T-cell (primary cell): Measurements from ENCODE around the gene DPPA3. TPM values are rescaled to one million over a fixed set of nuclear protein-coding genes. Genes with fewer than 3 reads are reported as not detected.
"Not testable (repeated sequence)": the region's sequence is repeated elsewhere in the genome, so short reads cannot be mapped to it uniquely, and the experiment has no call there.

Experiments
- ATAC-seq, 4 experiments: fragments of 200-7000 bp in 3 of 4; fragments of 150-1000 bp in 1 of 4; cut with Tn5 transposase; replicated peaks in 1 of 4; 1 replicate in 3 of 4; 2 replicates in 1 of 4; pipeline ENCODE4 v1.10.0; 2021; ENCODE audit warnings: moderate library complexity in 3 of 4, mild to moderate bottlenecking in 2 of 4, moderate number of reproducible peaks in 1 of 4
- CTCF ChIA-PET, 2 donors: fragments of 300-600 bp; sonication (Branson Sonifier 250); formaldehyde crosslinking; loops; one replicate each; lab custom pipeline; 2022; ENCODE audit warnings: antibody characterized with exemption in 2 of 2; lab: Charles Lee
- POLR2A ChIA-PET, 2 donors: fragments of 300-600 bp; sonication (Branson Sonifier 250); formaldehyde crosslinking; loops; one replicate each; lab custom pipeline; 2022; ENCODE audit warnings: antibody characterized with exemption in 2 of 2; lab: Charles Lee
- DNase-seq, 35 experiments: peaks; one replicate each; pipeline versions ENCODE4 v3.0.0 to v3.0.0-alpha.2; 2013 to 2023
- H3K27ac ChIP-seq: one replicate; pipeline ENCODE4 v1.5.1; 2013; ENCODE audit warnings: low read length
- H3K27me3 ChIP-seq, 2 experiments: replicated peaks in 1 of 2; 1 replicate in 1 of 2; 2 replicates in 1 of 2; pipeline versions ENCODE4 v1.6.1 to v1.7.0; 2013; ENCODE audit warnings: low read length in 1 of 2, mixed read lengths in 1 of 2; ENCODE audit not compliant: control insufficient read depth in 2 of 2, insufficient read depth in 2 of 2; ENCODE audit errors: extremely low read depth in 1 of 2
- H3K36me3 ChIP-seq, 2 donors: 1 replicate in 1 of 2; 2 replicates in 1 of 2; pipeline versions ENCODE4 v1.6.1 to v1.7.0; 2013; ENCODE audit warnings: low read length in 1 of 2; ENCODE audit not compliant: control insufficient read depth in 2 of 2, insufficient read depth in 1 of 2; ENCODE audit errors: extremely low read depth in 1 of 2
- H3K4me1 ChIP-seq, 2 experiments: 1 replicate in 1 of 2; 2 replicates in 1 of 2; pipeline versions ENCODE4 v1.6.1 to v1.7.0; 2013; ENCODE audit warnings: low read length in 2 of 2, mixed read lengths in 1 of 2; ENCODE audit not compliant: insufficient read depth in 2 of 2, control insufficient read depth in 1 of 2; ENCODE audit errors: extremely low read depth in 1 of 2
- H3K4me3 ChIP-seq, 2 donors: 1 replicate in 1 of 2; 2 replicates in 1 of 2; pipeline versions ENCODE4 v1.5.1 to v1.7.0; 2013; ENCODE audit warnings: mild to moderate bottlenecking in 2 of 2, low read length in 1 of 2, moderate library complexity in 1 of 2; ENCODE audit not compliant: control insufficient read depth in 1 of 2; ENCODE audit errors: extremely low read depth in 1 of 2
- H3K9me3 ChIP-seq: 2 replicates; pipeline ENCODE4 v1.7.0; 2013
- H3K27ac Mint-ChIP-seq, 2 donors: one replicate each; pipeline ENCODE4 v1.8.0; 2020 to 2021; ENCODE audit warnings: mild to moderate bottlenecking in 2 of 2, mixed read lengths in 2 of 2
- H3K27me3 Mint-ChIP-seq, 2 donors: one replicate each; pipeline ENCODE4 v1.8.0; 2021 to 2022; ENCODE audit warnings: mixed read lengths in 2 of 2
- H3K36me3 Mint-ChIP-seq: one replicate; pipeline ENCODE4 v1.8.0; 2021; ENCODE audit warnings: mixed read lengths
- H3K4me1 Mint-ChIP-seq, 3 donors: one replicate each; pipeline ENCODE4 v1.8.0; 2020 to 2022; ENCODE audit warnings: mixed read lengths in 3 of 3, mild to moderate bottlenecking in 1 of 3
- H3K4me3 Mint-ChIP-seq, 3 donors: one replicate each; pipeline ENCODE4 v1.8.0; 2020 to 2022; ENCODE audit warnings: mild to moderate bottlenecking in 3 of 3, mixed read lengths in 3 of 3, moderate library complexity in 3 of 3
- H3K9me3 Mint-ChIP-seq, 3 donors: one replicate each; pipeline ENCODE4 v1.8.0; 2020 to 2022; ENCODE audit warnings: mixed read lengths in 3 of 3
- WGBS: methylation state at CpG from one replicate; pipeline ENCODE4 v1.1.5; 2013; ENCODE audit warnings: missing lambda C conversion rate; ENCODE audit not compliant: insufficient coverage; 5-methylcytosine and 5-hydroxymethylcytosine counted together
- total RNA-seq, 35 experiments: library from RNA in 6 of 35; stranded (reverse) in 6 of 35; fragments of 120-200 nt in 1 of 35; gene quantifications; one replicate each; pipeline versions ENCODE4 v1.2.1 to v1.2.4 and lab custom pipeline; 2013 to 2026

DPPA3 gene
- total RNA-seq, 5 donors from 2014 or later (not counting 1 experiment from before 2014, with no cell fraction given) = not detected

DNA sequence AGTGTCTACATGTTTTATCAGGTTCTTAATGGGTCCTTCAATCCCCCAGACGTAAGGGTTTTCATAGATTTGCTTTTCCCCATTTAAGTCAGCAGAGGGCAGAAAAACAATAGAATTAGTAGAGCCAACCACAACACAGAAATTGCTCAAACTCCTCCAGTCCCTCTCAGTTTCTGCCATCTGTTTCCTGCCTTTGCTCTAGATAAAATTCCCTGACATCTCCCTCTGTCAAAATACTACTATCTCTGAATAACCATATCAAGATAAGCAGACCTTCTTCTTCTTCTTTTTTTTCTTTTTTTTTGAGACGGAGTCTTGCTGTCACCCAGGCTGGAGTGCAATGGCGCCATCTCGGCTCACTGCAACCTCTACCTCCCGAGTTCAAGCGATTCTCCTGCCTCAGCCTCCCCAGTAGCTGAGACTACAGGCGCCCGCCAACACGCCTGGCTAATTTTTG is 33.8 kb upstream of the DPPA3 start:
- H3K9me3 ChIP-seq, H3K9me3 Mint-ChIP-seq, H3K4me1 ChIP-seq, H3K27ac ChIP-seq, H3K27me3 Mint-ChIP-seq, H3K36me3 Mint-ChIP-seq, H3K4me3 ChIP-seq, POLR2A ChIA-PET, H3K4me1 Mint-ChIP-seq, H3K36me3 ChIP-seq: not testable (repeated sequence)
- peaks cover 0 to 16% of the 10 kb centered on the region in 2 experiments for H3K27me3 ChIP-seq
- H3K4me3 Mint-ChIP-seq = peak overlapping the region; percentile 44 to 48 (median 45)
- ATAC-seq = peak in 2 of 4 experiments; percentile 35 to 53
- 0% methylated on average over 1 of the region's 9 CpGs for WGBS
- CTCF ChIA-PET = interaction anchor here in 1 of 2 donors (0.6 kb wide), 1 partner anchor 1021 kb away, joined by 3 read pairs; no protein-coding TSS in a partner anchor
- peak in 2 of 35 experiments; percentile 3 to 42 for DNase-seq
- peak overlapping the region in 1 of 2 donors; percentile 52 for H3K27ac Mint-ChIP-seq

GRCh38 chr12:7678744-7679143 is 32.5 kb upstream of the DPPA3 start:
- no peaks in the 10 kb centered on the region for H3K9me3 Mint-ChIP-seq
- no peak overlapping the region for H3K27ac Mint-ChIP-seq
- no peak for DNase-seq
- H3K4me3 Mint-ChIP-seq = no peak overlapping the region
- H3K4me1 Mint-ChIP-seq = peaks cover 6 to 8% (median 8%) of the 10 kb centered on the region in 3 donors
- no peak for ATAC-seq
- no peaks in the 10 kb centered on the region for H3K36me3 Mint-ChIP-seq
- H3K27ac ChIP-seq = no peak overlapping the region
- no peaks in the 10 kb centered on the region for H3K4me1 ChIP-seq
- peaks cover 0 to 14% of the 10 kb centered on the region in 2 experiments for H3K27me3 ChIP-seq
- ChIA-PET POLR2A (no interaction called here), CTCF (interaction anchor here in 1 of 2 donors (1.7 kb wide), 1 partner anchor 127 kb away, joined by 5 read pairs; no protein-coding TSS in a partner anchor)
- H3K4me3 ChIP-seq = no peak overlapping the region
- 94% methylated on average over 4 of the region's 8 CpGs for WGBS
- H3K36me3 ChIP-seq = no peaks in the 10 kb centered on the region
- H3K27me3 Mint-ChIP-seq = peaks cover 0 to 7% of the 10 kb centered on the region in 2 donors
- no peaks in the 10 kb centered on the region for H3K9me3 ChIP-seq

- Histone ChIP-seq H3K36me3 (no peaks in the 10 kb centered on the region), H3K4me1 (no peaks in the 10 kb centered on the region), H3K27me3 (peaks cover 0 to 11% of the 10 kb centered on the region in 2 experiments), H3K27ac (no peak overlapping the region), H3K4me3 (no peak overlapping the region), H3K9me3 (no peaks in the 10 kb centered on the region)
- no peak overlapping the region for H3K27ac Mint-ChIP-seq
- ATAC-seq (no peak), DNase-seq (no peak)
- ChIA-PET POLR2A (no interaction called here), CTCF (interaction anchor here (0.7 to 1.7 kb wide), 2 partner anchors 122 to 126 kb away, joined by 3 to 5 read pairs; no protein-coding TSS in a partner anchor)
- peaks cover 0 to 8% of the 10 kb centered on the region in 2 donors for H3K27me3 Mint-ChIP-seq
- peaks cover 6 to 8% (median 8%) of the 10 kb centered on the region in 3 donors for H3K4me1 Mint-ChIP-seq
- H3K4me3 Mint-ChIP-seq = no peak overlapping the region
- H3K36me3 Mint-ChIP-seq = no peaks in the 10 kb centered on the region
- no peaks in the 10 kb centered on the region for H3K9me3 Mint-ChIP-seq
- WGBS = 52% methylated on average over 5 of the region's 9 CpGs
Observed at GRCh38 chr12:7679251-7680045, 31.8 kb upstream of the DPPA3 start.

- ChIA-PET POLR2A (no interaction called here), CTCF (interaction anchor here (0.6 to 0.8 kb wide), 2 partner anchors 858 to 1513 kb away, joined by 3 to 4 read pairs; no protein-coding TSS in a partner anchor)
- Mint-ChIP-seq H3K27ac (no peak overlapping the region), H3K9me3 (no peaks in the 10 kb centered on the region), H3K4me3 (no peak overlapping the region), H3K36me3 (no peaks in the 10 kb centered on the region), H3K4me1 (peaks cover 6 to 8% (median 8%) of the 10 kb centered on the region in 3 donors), H3K27me3 (peaks cover 0 to 2% of the 10 kb centered on the region in 2 donors)
- 67% methylated on average over 1 of the region's 2 CpGs for WGBS
- Histone ChIP-seq H3K4me1 (no peaks in the 10 kb centered on the region), H3K4me3 (no peak overlapping the region), H3K9me3 (no peaks in the 10 kb centered on the region), H3K27ac (no peak overlapping the region), H3K36me3 (no peaks in the 10 kb centered on the region), H3K27me3 (peaks cover 0 to 7% of the 10 kb centered on the region in 2 experiments)
- DNase-seq (no peak), ATAC-seq (no peak)
Observed at GRCh38 chr12:7681535-7681934, 29.7 kb upstream of the DPPA3 start.

DNA sequence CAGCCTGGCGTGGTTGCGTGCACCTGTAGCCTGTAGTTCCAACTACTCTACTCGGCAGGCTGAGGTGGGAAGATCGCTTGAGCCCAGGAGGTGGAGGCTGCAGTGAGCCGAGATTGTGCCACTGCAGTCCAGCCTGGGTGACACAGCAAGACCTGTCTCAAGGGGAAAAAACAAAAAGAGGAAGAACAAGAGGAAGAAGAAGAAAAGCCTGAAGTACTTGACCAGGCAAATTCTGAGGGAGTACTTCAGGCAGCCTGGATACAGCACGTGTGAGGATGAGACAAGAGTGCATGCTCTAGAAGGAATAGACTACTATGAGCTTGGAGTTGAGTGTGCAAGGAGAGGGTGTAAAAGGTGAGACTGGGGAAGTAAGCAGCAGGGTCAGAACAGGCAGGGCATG is 17.4 kb upstream of the DPPA3 start:
- no peak for ATAC-seq
- 57% methylated on average over 6 of the region's 6 CpGs for WGBS
- H3K4me3 Mint-ChIP-seq = no peak overlapping the region

GRCh38 chr12:7694556-7695236 is 16.5 kb upstream of the DPPA3 start:
- ATAC-seq (no peak), DNase-seq (no peak)
- H3K9me3 Mint-ChIP-seq = no peaks in the 10 kb centered on the region
- ChIA-PET POLR2A (no interaction called here), CTCF (no interaction called here)
- H3K27me3 Mint-ChIP-seq = peaks cover 7 to 12% of the 10 kb centered on the region in 2 donors
- H3K4me3 Mint-ChIP-seq = no peak overlapping the region
- H3K27ac ChIP-seq = no peak overlapping the region
- peaks cover 9 to 11% (median 10%) of the 10 kb centered on the region in 3 donors for H3K4me1 Mint-ChIP-seq
- WGBS = 100% methylated on average over 1 of the region's 3 CpGs
- no peaks in the 10 kb centered on the region for H3K9me3 ChIP-seq
- H3K27me3 ChIP-seq = no peaks in the 10 kb centered on the region
- no peak overlapping the region for H3K4me3 ChIP-seq
- no peaks in the 10 kb centered on the region for H3K36me3 Mint-ChIP-seq
- no peak overlapping the region for H3K27ac Mint-ChIP-seq
- no peaks in the 10 kb centered on the region for H3K36me3 ChIP-seq
- H3K4me1 ChIP-seq = no peaks in the 10 kb centered on the region

More for the DNA sequence above, 17.4 kb upstream of the DPPA3 start:
- Mint-ChIP-seq H3K27ac (no peak overlapping the region), H3K36me3 (no peaks in the 10 kb centered on the region), H3K4me1 (peaks cover 9 to 11% (median 10%) of the 10 kb centered on the region in 3 donors), H3K9me3 (no peaks in the 10 kb centered on the region), H3K27me3 (peaks cover 7 to 12% of the 10 kb centered on the region in 2 donors)
- ChIA-PET CTCF (no interaction called here), POLR2A (no interaction called here)
- no peaks in the 10 kb centered on the region for H3K9me3 ChIP-seq
- H3K27ac ChIP-seq = no peak overlapping the region
- H3K27me3 ChIP-seq = peaks cover 0 to 3% of the 10 kb centered on the region in 2 experiments
- H3K4me1 ChIP-seq = no peaks in the 10 kb centered on the region
- H3K4me3 ChIP-seq = no peak overlapping the region
- no peaks in the 10 kb centered on the region for H3K36me3 ChIP-seq
- DNase-seq = no peak
